ENCODE results near the gene LRRC61.

LRRC61 gene

GRCh38 chr7:150324373-150324961 is 1.3 kb downstream of the LRRC61 start:
- Histone ChIP-seq H3K36me3 (ENCODE audit: control insufficient read depth, insufficient read depth, low read length) (no peaks in the 10 kb centered on the region), H3K18ac (ENCODE audit: low read length) (no peak overlapping the region), H3K4me1 (ENCODE audit: control insufficient read depth, low read depth, low read length) (peaks cover 2% of the 10 kb centered on the region), H3K4me2 (ENCODE audit: low read length) (no peak overlapping the region), H3K23ac (ENCODE audit: low read length) (no peak overlapping the region), H3K4me3 (ENCODE audit: low read length) (no peak overlapping the region), H3K27ac (ENCODE audit: low read depth, low read length) (no peak overlapping the region), H3K27me3 (ENCODE audit: insufficient read depth, low read length, poor library complexity) (no peaks in the 10 kb centered on the region), H2AK5ac (ENCODE audit: low read length) (no peak overlapping the region), H3K79me2 (ENCODE audit: control insufficient read depth, insufficient read depth, low read length) (no peaks in the 10 kb centered on the region), H3K79me1 (ENCODE audit: low read length) (no peaks in the 10 kb centered on the region), H3K56ac (ENCODE audit: low read length) (peak overlapping the region; percentile 76), H2BK120ac (ENCODE audit: low read depth, low read length) (no peak overlapping the region), H4K5ac (ENCODE audit: low read length) (no peak overlapping the region), H3K4ac (ENCODE audit: low read depth, low read length) (no peak overlapping the region), H4K8ac (ENCODE audit: low read depth, low read length) (no peak overlapping the region), H2BK5ac (ENCODE audit: low read length) (no peak overlapping the region), H3K9ac (ENCODE audit: low read length) (no peak overlapping the region), H2BK15ac (replicated peaks; ENCODE audit: low read depth) (no peak overlapping the region)
- no peak for DNase-seq
- no CpG with 5 or more reads among the region's 12 CpGs for WGBS (ENCODE audit: extremely low coverage, insufficient coverage, low lambda C conversion rate)

- Histone ChIP-seq H3K4me3 (ENCODE audit: low read length) (no peak overlapping the region), H2BK15ac (replicated peaks; ENCODE audit: low read depth) (no peak overlapping the region), H3K9ac (ENCODE audit: low read length) (no peak overlapping the region), H3K56ac (ENCODE audit: low read length) (no peak overlapping the region), H4K5ac (ENCODE audit: low read length) (no peak overlapping the region), H3K18ac (ENCODE audit: low read length) (no peak overlapping the region), H3K4me2 (ENCODE audit: low read length) (no peak overlapping the region), H4K8ac (ENCODE audit: low read depth, low read length) (no peak overlapping the region), H3K36me3 (ENCODE audit: control insufficient read depth, insufficient read depth, low read length) (no peaks in the 10 kb centered on the region), H3K79me1 (ENCODE audit: low read length) (no peaks in the 10 kb centered on the region), H2AK5ac (ENCODE audit: low read length) (no peak overlapping the region), H3K27ac (ENCODE audit: low read depth, low read length) (no peak overlapping the region), H3K23ac (ENCODE audit: low read length) (no peak overlapping the region), H3K79me2 (ENCODE audit: control insufficient read depth, insufficient read depth, low read length) (no peaks in the 10 kb centered on the region), H3K4ac (ENCODE audit: low read depth, low read length) (no peak overlapping the region), H3K27me3 (ENCODE audit: insufficient read depth, low read length, poor library complexity) (no peaks in the 10 kb centered on the region), H3K4me1 (ENCODE audit: control insufficient read depth, low read depth, low read length) (peaks cover 2% of the 10 kb centered on the region), H2BK5ac (ENCODE audit: low read length) (no peak overlapping the region), H2BK120ac (ENCODE audit: low read depth, low read length) (no peak overlapping the region)
- no peak for DNase-seq
- WGBS (ENCODE audit: extremely low coverage, insufficient coverage, low lambda C conversion rate), result no CpG with 5 or more reads among the region's 10 CpGs
Measured at GRCh38 chr7:150325110-150325611, 2.0 kb downstream of the LRRC61 start.

- Histone ChIP-seq H4K5ac (ENCODE audit: low read length) (no peak overlapping the region), H3K4me1 (ENCODE audit: control insufficient read depth, low read depth, low read length) (peaks cover 2% of the 10 kb centered on the region), H3K4me2 (ENCODE audit: low read length) (no peak overlapping the region), H3K23ac (ENCODE audit: low read length) (no peak overlapping the region), H3K27ac (ENCODE audit: low read depth, low read length) (no peak overlapping the region), H2BK15ac (replicated peaks; ENCODE audit: low read depth) (no peak overlapping the region), H3K27me3 (ENCODE audit: insufficient read depth, low read length, poor library complexity) (no peaks in the 10 kb centered on the region), H3K18ac (ENCODE audit: low read length) (no peak overlapping the region), H3K79me1 (ENCODE audit: low read length) (no peaks in the 10 kb centered on the region), H2BK120ac (ENCODE audit: low read depth, low read length) (no peak overlapping the region), H3K4ac (ENCODE audit: low read depth, low read length) (no peak overlapping the region), H3K56ac (ENCODE audit: low read length) (no peak overlapping the region), H2AK5ac (ENCODE audit: low read length) (no peak overlapping the region), H2BK5ac (ENCODE audit: low read length) (no peak overlapping the region), H3K36me3 (ENCODE audit: control insufficient read depth, insufficient read depth, low read length) (no peaks in the 10 kb centered on the region), H4K8ac (ENCODE audit: low read depth, low read length) (no peak overlapping the region), H3K9ac (ENCODE audit: low read length) (no peak overlapping the region), H3K79me2 (ENCODE audit: control insufficient read depth, insufficient read depth, low read length) (no peaks in the 10 kb centered on the region), H3K4me3 (ENCODE audit: low read length) (no peak overlapping the region)
- DNase-seq, result no peak
- no CpG with 5 or more reads among the region's 6 CpGs for WGBS (ENCODE audit: extremely low coverage, insufficient coverage, low lambda C conversion rate)
Measured at GRCh38 chr7:150325901-150326300, 2.7 kb downstream of the LRRC61 start.

- no peak overlapping the region for H4K5ac ChIP-seq (ENCODE audit: low read length)
- H3K18ac ChIP-seq (ENCODE audit: low read length), result no peak overlapping the region
- H2BK120ac ChIP-seq (ENCODE audit: low read depth, low read length), result no peak overlapping the region
- H3K36me3 ChIP-seq (ENCODE audit: control insufficient read depth, insufficient read depth, low read length), result no peaks in the 10 kb centered on the region
- no peaks in the 10 kb centered on the region for H3K27me3 ChIP-seq (ENCODE audit: insufficient read depth, low read length, poor library complexity)
- no peak overlapping the region for H3K23ac ChIP-seq (ENCODE audit: low read length)
- no peak overlapping the region for H2BK5ac ChIP-seq (ENCODE audit: low read length)
- H4K8ac ChIP-seq (ENCODE audit: low read depth, low read length), result no peak overlapping the region
- no peak overlapping the region for H2AK5ac ChIP-seq (ENCODE audit: low read length)
- no peak overlapping the region for H2BK15ac ChIP-seq (replicated peaks; ENCODE audit: low read depth)
- no peak overlapping the region for H3K27ac ChIP-seq (ENCODE audit: low read depth, low read length)
- no peaks in the 10 kb centered on the region for H3K79me2 ChIP-seq (ENCODE audit: control insufficient read depth, insufficient read depth, low read length)
- peaks cover 2% of the 10 kb centered on the region for H3K4me1 ChIP-seq (ENCODE audit: control insufficient read depth, low read depth, low read length)
- H3K4ac ChIP-seq (ENCODE audit: low read depth, low read length), result no peak overlapping the region
- H3K79me1 ChIP-seq (ENCODE audit: low read length), result no peaks in the 10 kb centered on the region
- no peak overlapping the region for H3K9ac ChIP-seq (ENCODE audit: low read length)
- H3K56ac ChIP-seq (ENCODE audit: low read length), result no peak overlapping the region
- no peak for DNase-seq
- H3K4me2 ChIP-seq (ENCODE audit: low read length), result no peak overlapping the region
- WGBS (ENCODE audit: extremely low coverage, insufficient coverage, low lambda C conversion rate), result no CpG with 5 or more reads among the region's 4 CpGs
- no peak overlapping the region for H3K4me3 ChIP-seq (ENCODE audit: low read length)
Measured at GRCh38 chr7:150326657-150327268, 3.6 kb downstream of the LRRC61 start.

GRCh38 chr7:150327308-150327707 is 4.2 kb downstream of the LRRC61 start:
- Histone ChIP-seq H3K4me1 (ENCODE audit: control insufficient read depth, low read depth, low read length) (peaks cover 2% of the 10 kb centered on the region), H3K4me2 (ENCODE audit: low read length) (no peak overlapping the region), H3K27ac (ENCODE audit: low read depth, low read length) (no peak overlapping the region), H3K27me3 (ENCODE audit: insufficient read depth, low read length, poor library complexity) (no peaks in the 10 kb centered on the region), H3K79me1 (ENCODE audit: low read length) (no peaks in the 10 kb centered on the region), H2BK120ac (ENCODE audit: low read depth, low read length) (no peak overlapping the region), H2AK5ac (ENCODE audit: low read length) (no peak overlapping the region), H3K9ac (ENCODE audit: low read length) (no peak overlapping the region), H3K56ac (ENCODE audit: low read length) (no peak overlapping the region), H4K5ac (ENCODE audit: low read length) (no peak overlapping the region), H4K8ac (ENCODE audit: low read depth, low read length) (no peak overlapping the region), H3K23ac (ENCODE audit: low read length) (no peak overlapping the region), H3K18ac (ENCODE audit: low read length) (no peak overlapping the region), H3K36me3 (ENCODE audit: control insufficient read depth, insufficient read depth, low read length) (no peaks in the 10 kb centered on the region), H3K4ac (ENCODE audit: low read depth, low read length) (no peak overlapping the region), H3K4me3 (ENCODE audit: low read length) (no peak overlapping the region), H2BK15ac (replicated peaks; ENCODE audit: low read depth) (no peak overlapping the region), H3K79me2 (ENCODE audit: control insufficient read depth, insufficient read depth, low read length) (no peaks in the 10 kb centered on the region), H2BK5ac (ENCODE audit: low read length) (no peak overlapping the region)
- no peak for DNase-seq
- no CpG with 5 or more reads among the region's 3 CpGs for WGBS (ENCODE audit: extremely low coverage, insufficient coverage, low lambda C conversion rate)
